Fibroblast of skin of left biceps (primary cell): ENCODE data around the gene TMTC2.
"Not testable (repeated sequence)": the region's sequence is repeated elsewhere in the genome, so short reads cannot be mapped to it uniquely, and the experiment has no call there.

Experiments
- DNase-seq, 2 experiments: peaks; one replicate each; pipeline ENCODE4 v3.0.0-alpha.2; 2013; ENCODE audit warnings: low read depth in 2 of 2

The TMTC2 gene

DNA sequence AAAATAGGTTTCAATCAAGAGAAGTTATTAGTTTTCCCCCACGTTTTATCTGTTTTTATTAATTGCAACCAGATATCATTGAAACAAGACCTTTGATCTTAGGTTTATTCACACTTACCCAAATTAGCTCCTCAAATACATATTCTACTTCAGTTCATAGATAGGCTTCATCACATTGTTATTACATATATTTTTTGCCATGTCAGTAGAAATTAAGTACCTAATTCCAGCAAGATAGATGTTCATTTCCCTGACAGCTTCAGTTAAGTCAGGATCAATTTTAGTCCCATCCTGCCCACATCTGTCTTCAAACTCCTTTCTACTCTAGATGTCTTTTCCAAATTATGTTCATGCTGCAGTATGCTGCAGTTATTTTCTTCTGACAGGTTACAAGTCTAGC, 388.8 kb downstream of the TMTC2 start:
- DNase-seq, result no peak

DNA sequence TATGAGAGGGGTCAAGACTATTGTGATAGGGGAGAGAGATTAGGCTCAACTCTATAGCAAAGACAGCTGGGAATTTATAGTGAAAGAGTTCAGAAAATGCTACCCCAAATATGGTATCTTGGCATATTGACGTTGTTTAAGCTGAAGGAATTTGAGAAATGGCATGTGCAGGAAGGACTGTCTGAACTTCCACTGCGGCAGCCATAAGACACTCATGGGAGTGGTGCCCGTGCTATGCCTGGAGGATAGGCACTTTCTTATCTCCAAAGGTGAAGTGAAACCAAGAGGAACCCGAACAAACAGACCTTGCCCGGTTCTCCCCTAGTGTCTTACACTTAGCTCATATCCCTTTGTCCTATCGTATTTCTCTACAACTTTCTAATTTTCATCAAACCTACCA, 390.3 kb downstream of the TMTC2 start:
- no peak for DNase-seq

DNA sequence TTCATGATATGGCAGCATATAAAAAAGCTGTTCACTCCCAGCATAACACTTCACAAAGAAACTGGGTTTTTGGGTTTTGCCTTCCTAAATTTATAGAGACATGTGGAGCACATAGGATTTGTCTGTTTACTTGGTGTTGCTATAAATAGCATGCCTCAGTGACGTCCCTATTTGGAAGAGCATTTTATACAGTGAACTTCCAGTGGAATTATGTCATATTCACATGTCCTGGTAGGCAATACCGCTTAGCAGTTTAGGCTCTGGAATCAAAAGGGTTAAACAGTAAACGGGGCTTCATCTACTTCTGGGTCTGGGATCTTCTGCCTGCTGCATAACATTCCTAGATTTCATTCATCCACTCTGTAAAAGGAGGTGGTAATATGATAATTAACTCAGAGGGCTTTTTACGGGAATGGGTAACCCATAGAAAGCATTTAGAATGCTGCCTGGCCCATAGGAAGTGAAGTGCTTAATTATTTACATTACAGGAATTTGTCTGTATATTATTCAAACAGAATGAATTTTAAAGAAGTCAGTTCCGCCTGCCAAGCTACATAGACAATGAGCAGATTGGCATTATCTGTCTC, 396.1 kb downstream of the TMTC2 start:
- no peak for DNase-seq

DNA sequence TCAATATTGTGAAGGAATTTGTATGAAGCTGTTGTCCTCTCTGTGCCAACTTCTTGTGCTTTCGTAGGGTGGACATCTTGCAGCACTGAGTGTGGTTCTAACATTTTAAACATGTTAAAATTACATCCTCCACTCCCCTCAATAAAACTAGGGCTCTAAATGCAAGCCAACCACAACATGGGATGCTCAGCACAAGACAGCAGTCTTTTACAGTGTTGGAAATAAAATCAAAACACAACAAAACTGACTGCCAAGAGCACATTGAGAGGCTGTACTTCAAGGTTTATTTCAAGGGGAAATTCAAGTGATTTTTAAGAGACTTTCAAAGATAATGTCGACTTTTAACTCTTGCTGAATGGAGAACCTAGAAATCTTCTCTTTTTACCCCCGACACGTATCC, 396.9 kb downstream of the TMTC2 start:
- DNase-seq, result no peak

DNA sequence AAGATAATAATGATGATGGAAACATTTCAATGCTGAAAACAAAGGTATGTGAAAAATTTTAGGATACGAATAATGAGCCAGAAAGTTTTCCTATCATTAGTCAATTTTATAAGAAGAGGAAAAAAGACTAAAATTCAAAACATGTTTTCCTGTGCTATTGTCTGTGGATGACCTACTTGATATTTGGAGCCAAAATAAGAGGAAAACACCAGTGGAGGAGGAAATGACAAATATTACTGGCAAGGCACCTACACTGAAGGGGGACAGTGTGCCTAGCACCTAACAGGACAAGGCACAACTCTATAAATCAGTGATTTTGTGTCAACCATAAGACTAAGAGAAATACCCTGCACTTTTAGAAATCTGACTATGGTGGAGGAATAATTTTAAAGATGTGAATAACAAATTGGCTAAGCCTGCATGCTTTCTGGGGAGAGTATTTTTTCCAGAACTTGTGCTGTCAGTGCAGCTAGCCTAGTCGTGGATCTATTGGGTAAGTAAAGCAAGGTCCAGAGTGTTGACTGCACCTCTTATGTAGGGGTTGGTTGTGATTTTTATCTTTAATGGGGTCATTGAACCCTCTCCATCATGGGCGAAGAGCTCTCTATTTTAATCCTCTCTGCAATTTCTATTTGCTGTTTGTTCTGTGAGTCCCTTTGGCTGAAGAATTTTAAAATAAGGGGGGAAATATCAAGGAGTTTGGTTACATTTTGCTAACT, 398.0 kb downstream of the TMTC2 start:
- no peak for DNase-seq

DNA sequence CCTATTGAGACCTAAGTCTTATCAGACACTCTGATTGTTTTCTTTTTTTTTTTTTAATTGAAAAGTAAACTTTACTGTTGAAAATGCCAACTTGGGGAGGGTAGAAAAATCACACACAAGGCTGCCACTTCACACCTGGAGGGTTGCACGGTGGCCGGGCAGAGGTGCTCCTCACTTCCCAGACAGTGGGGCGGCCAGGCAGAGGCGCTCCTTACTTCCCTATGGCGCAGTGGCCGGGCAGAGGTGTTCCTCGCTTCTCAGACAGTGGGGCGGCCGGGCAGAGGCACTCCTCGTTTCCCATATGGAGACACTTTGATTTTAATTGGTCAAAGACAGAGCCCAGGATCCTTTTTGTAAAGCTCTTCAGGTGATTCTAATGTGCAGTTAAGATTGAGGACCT, 399.3 kb downstream of the TMTC2 start:
- DNase-seq, result no peak

DNA sequence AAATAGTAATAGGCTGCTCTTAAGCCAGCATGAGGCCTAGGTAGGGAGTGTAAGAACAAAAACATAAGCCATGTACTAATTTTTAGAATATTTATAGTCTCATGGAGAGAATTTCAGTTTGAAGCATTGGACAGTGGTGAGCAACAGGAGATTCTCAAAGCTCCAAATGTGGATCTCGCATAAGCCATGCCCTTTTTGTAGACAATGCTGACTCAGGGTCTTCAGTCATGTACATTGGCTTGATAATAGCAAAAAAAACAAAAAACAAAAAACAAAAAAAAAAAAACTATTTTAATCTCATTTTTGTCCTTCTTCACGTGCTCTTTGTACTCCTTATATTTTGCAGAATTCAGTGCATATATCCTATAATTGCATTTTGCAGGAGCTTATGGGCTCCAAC, 402.9 kb downstream of the TMTC2 start:
- no peak for DNase-seq

DNA sequence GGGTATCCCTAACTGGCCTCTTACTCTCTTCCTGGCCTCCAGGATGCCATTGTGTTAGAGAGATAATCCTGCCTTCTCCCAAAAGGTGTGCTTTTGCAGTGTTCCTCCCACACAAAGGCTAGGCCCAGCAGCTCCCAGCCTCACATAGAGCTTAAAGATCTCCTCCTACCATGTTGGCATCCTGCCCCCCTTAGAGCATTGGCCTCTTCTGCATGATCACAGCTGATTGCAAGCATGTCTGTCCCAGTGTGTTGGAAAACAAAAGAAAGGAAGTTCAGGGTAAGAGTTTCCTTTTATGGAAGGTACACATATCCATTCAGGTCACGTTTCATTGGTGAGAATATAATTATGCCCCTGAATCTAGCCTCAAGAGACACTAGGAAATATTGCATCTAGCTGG, 405.4 kb downstream of the TMTC2 start:
- DNase-seq, result no peak

DNA sequence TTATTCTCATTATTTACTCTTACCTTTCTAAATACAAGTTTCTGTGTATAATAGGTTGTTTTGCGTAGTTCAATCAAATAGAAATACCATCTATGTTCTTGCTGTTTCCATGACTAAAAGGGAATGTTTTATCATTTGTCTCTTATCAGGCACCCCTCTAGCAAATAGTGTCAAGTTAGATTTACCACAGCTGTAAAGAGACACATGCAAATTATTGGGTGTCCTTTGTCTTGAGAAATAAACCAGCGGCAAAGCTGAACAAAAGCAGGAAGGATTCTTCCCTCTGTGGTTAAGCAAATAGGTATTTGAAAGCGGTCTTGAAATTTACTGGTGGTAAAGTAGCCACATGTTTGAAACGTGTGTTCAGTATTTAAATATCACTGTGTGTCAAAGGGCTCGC, 405.9 kb downstream of the TMTC2 start:
- no peak for DNase-seq

DNA sequence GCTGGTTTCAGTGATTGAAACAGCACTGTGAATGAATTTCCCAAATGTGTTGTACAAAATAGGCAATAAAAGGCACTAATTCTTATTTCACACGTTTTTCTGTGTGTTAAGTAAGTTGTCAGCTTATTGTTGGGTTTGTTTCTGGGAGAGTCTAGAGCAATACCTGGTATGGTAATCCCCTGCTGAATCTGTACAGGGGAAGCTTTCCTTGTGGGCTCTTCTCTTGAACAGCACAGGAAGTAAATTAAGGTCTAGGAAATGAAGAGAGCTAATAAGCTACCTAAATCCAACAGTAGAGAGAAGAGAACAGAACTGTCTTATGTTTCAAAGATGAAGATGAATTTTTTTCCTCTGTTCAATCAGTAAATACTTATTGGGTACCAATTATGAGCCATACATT, 406.7 kb downstream of the TMTC2 start:
- DNase-seq, result no peak

DNA sequence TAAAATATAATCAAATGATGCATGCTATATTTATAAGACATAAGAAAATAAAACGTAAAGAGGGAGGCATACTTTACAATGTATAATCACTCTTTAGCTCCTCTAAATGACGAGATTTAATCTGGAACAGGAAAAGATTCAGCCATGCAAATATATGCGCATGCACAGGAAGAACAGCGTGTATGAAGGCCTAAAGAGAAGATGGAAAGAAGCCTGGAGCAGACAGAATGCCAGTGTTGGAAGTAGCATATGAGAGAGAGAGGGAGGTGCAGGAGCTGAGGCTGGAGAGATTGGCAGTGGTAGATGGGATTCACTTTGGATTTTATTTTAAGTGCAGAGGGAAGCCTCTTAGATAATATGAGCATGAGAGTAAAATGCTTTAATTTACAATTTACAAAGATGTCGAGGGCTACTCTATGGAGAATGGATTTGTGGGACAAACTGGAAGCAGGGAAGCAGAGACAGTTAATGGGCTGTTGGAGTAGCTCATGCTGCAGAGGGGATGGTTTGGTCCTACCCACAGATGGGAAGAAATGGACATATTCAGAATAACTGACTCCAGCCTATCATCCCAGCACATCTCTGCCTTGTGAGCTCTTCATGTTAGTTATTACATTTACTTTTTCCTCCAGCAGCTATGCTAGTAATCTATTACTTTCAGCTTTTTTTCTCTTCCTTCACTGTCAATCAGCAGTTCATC, 411.1 kb downstream of the TMTC2 start:
- no peak for DNase-seq

DNA sequence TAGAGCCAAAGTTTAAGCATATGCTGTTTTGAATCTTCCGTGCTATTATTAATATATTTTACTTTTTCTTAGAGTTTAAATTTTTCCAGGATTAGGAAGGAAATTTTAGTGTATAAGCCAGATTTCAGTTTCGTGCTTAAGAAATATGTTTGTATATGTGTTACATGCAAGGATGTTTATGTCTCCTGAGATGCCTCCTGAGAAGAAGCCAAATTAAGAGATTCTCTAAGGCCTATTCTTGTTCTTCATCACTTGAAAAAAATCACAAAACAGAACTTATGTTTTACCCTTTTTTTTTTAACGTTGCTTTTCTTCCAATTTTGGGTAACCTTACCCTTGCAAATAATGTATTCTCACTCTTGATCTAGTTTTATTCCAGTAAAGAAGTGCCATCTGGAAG, 412.7 kb downstream of the TMTC2 start:
- DNase-seq, result no peak

DNA sequence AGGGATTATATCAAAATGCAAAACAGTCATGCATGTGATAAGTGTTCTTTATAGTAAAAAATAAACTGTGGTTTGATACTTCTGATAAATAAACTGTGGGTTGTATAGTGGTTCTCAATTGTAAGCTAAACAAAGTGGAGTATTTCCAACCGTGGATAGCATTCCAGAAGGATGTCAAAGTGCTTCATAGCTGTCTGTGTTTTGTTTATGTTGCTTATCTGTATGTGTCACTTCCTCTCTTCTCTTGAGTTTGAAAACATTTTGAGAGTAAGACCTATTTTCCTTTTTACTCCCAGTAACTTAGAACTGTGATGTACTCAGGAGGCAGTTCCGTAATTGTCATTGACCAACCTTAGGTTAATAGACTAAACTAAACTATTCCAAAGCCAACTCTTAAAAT, 415.8 kb downstream of the TMTC2 start:
- no peak for DNase-seq

DNA sequence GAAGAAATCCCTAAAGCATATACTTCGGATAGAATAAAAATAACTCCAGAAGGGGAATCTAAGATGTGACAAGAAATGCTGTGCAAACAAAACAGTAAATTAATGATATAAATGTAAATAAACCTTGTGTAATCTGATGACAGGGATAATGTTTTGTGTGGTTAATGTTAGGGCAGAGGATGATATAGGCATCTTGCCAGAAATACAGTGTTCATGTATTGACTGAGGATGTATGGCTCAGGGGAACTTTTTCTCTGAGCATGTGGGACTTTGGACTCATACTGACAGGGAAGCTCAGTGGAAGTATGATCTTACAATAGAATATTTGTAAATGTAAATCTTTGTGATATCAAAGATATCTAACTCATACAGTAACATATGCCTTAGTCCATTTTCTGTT, 420.2 kb downstream of the TMTC2 start:
- DNase-seq, result no peak

DNA sequence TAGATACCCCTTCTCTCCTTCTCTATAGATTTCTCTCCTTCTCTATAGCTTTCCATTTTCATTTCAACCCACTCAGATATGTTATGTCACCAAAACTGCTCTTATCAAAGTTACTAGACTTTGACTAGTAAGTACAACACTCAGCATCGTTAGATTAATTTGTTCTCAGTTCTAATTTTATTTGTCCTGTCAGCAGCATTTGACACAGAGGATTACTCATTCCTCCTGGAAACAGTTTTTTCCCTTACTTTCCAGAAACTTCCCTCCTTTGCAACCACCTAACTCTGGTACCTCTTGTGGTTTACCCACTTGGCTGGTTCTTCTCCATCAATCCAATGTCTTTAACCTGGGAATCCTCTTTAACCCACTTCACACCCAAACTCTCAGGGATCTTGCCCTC, 423.7 kb downstream of the TMTC2 start:
- DNase-seq, result no peak

DNA sequence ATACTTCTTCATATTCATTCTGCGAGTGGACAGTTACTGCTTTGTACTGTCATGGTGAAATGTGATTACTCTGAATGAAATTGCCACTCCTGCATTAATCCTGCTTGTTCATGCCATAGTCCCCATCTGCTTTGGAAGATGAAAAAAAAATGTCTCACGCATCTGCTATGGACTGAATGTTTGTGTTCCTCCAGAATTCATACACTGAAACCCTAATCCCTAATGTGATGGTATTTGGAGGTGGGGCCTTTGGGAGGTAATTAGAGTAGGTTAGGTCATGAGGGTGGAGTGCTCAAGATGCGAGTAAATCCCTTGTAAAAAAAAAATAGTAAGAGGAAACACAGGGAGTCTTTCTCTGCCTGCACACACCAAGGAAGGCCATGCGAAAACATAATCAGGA, 427.2 kb downstream of the TMTC2 start:
- DNase-seq, result no peak

DNA sequence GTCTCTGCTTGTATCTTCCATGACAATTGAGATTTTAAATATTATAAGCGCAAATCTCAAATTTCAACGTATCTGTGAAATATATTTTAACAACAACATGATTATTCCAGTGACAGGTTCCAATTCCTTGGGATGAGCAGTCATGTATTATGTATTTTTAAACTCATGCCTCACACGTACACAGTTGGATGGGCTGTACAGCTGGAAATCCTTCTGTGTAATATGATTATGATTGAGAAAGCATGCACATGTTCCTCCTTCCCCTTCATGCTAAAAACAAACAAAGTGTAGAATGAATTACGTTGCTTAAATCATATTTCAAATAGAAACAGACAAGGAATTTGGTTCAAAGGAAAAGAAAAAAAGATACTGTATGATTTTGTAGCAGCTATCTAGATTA, 428.3 kb downstream of the TMTC2 start:
- no peak for DNase-seq

DNA sequence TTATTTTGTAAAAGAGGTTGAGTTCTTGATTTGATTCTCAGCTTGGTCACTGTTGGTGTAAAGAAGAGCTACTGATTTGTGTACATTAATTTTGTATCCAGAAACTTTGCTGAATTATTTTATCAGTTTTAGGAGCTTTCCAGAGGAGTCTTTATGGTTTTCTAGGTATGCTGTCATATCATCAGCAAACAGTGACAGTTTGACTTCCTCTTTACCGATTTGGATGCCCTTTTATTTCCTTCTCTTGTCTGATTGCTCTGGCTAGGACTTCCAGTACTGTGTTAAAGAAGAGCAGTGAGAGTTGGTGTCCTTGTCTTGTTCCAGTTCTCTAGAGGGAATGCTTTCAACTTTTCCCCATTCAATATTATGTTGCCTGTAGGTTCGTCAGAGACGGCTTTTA, 431.2 kb downstream of the TMTC2 start:
- not testable (repeated sequence) for DNase-seq

DNA sequence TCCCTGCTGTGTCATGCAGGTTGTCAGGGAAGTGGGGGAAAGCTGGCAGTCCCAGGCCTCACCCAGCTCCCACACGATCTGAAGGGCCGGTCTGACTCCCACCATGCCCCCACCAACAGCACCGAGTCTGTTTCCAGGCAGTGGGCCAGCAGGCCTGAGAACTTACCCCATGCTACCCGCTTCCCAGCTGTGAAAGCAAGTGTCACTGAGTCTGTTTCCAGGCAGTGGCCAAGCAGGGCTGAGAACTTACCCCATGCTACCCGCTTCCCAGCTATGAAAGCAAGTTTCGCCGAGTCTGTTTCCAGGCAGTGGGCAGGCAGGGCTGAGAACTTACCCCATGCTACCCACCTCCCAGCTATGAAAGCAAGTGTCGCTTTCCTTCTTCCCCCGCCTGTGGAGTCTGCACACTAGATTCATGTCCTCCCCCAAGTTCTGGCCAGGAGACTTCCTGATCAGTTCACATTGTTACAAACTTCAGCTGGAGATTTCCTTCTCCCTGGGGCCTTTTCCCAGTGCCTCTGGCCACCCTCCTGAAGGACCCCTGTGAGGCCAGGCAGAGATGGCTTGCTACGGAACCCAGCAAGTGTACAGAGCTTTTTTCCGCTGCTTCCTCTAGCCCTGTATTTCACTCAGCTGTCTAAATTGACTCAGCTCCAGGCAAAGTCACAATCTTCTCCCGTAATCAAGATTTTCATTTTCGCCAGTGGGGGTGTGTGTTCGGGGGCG, 435.4 kb downstream of the TMTC2 start:
- no peak for DNase-seq

DNA sequence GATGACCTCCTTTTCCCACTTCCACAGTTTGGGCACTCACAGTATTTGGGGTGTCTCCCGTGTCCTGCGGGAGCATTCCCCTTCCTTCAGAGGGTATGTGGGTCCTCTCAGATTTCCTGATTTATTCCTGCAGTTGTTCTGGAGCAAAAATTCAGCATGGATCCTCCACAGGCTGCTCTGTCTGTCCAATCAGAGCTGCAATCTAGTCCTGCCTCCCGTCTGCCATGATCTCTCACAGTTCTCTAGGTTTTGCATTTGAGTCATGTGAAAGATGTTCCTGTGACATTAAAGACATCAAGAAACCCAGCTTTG, 435.9 kb downstream of the TMTC2 start:
- DNase-seq, result no peak

DNA sequence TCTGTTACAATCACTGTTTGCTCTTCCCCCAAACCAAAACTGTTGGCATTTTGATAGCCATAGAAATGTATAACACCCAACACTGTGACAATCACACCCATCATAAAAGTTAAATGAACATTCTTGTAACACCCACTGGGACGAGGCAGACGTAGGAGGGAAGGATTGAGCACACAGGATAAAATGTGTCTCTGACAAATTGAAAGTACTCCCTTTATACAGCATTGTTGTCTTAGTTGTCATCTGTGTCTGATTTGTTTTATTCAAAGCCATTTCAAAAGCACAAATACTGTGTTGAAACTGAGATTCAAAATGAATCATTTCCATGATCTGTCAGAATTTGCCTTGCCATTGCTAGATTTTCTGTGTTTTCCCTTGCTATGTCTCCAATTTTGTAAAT, 436.3 kb downstream of the TMTC2 start:
- no peak for DNase-seq

DNA sequence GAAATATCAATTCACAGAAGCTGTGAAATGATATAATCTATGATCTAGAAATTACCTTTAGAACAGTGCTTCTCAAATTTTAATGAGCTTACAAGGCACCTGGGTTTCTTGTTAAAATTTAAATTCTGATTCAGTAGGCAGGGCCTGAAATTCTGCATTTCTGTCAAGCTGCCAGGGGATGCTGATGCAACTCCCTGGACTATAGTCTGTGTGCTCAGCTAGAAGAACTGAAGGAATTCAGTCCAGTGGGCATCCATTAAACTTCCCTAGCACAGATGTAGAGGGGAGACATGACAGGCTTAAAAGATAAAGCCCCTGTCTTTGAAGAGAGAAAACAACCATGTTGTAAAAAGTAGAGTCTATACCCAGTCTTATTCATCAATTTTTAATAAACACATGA, 441.8 kb downstream of the TMTC2 start:
- peak; percentile 4 to 6 for DNase-seq

DNA sequence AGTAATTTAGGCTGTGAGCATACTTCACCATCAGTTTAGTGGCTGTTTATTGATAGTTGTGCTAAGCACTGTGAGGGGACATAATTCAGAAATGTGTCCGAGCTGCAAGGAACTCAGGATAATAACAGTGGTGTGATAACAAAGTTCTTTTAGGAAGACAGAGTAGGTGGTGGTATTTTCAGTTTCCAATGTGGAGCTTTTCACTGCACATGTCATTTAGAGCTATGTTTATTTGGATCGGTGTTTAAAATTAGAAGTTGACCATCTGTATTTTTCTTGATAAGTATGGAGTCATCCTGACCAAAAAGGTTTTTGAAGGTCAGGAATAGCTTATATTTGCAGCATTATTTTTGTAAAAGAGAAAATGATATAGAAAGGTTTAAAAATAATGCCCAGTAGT, 443.5 kb downstream of the TMTC2 start:
- DNase-seq, result no peak
